HL-60 (cell line): ENCODE results near the gene FBXO11.

Experiments used
- CTCF ChIP-seq: IDR thresholded peaks from one replicate; pipeline ENCODE4 v1.5.1; 2011; ENCODE audit warnings: low read length, control low read depth, inconsistent platforms; ENCODE audit not compliant: insufficient read depth
- GABPA ChIP-seq: IDR thresholded peaks from 2 replicates; pipeline ENCODE4 v1.6.1; 2012; ENCODE audit warnings: low read depth
- POLR2AphosphoS5 ChIP-seq: IDR thresholded peaks from 2 replicates; pipeline ENCODE4 v1.6.1; 2012; ENCODE audit warnings: low read depth

- TF ChIP-seq CTCF = no peak
- TF ChIP-seq GABPA = no peak
- TF ChIP-seq POLR2AphosphoS5 = no peak
Observed at GRCh38 chr2:47809903-47810302, 96.4 kb downstream of the FBXO11 start.
